Kidney tubule cell (primary cell): ENCODE measurements around the gene ELAC2.

Source experiments
- DNase-seq: peaks from one replicate; pipeline ENCODE4 v3.0.0-alpha.2; 2018; ENCODE audit warnings: low spot score

The ELAC2 gene

GRCh38 chr17:13016881-13017654 is 759 bp downstream of the ELAC2 start:
- DNase-seq, result peak; percentile 35

GRCh38 chr17:13014801-13015200 is 3.0 kb downstream of the ELAC2 start:
- DNase-seq, result no peak

GRCh38 chr17:13010959-13011358 is 6.9 kb downstream of the ELAC2 start:
- DNase-seq, result no peak

- no peak for DNase-seq
Measured at GRCh38 chr17:13008461-13008860, 9.4 kb downstream of the ELAC2 start.

- no peak for DNase-seq
Measured at GRCh38 chr17:13005530-13005929, 12.3 kb downstream of the ELAC2 start.

GRCh38 chr17:13004336-13004735 is 13.5 kb downstream of the ELAC2 start:
- DNase-seq, result no peak

- no peak for DNase-seq
Measured at GRCh38 chr17:13003927-13004326, 13.9 kb downstream of the ELAC2 start.

- no peak for DNase-seq
Measured at GRCh38 chr17:13003454-13003851, 14.4 kb downstream of the ELAC2 start.

- DNase-seq, result peak; percentile 67
Measured at GRCh38 chr17:13002761-13003453, 14.9 kb downstream of the ELAC2 start.

GRCh38 chr17:13001991-13002615 is 15.7 kb downstream of the ELAC2 start:
- no peak for DNase-seq

- DNase-seq, result no peak
Measured at GRCh38 chr17:13000561-13000960, 17.3 kb downstream of the ELAC2 start.

- DNase-seq, result no peak
Measured at GRCh38 chr17:12998874-12999273, 19.0 kb downstream of the ELAC2 start.

- no peak for DNase-seq
Measured at GRCh38 chr17:12998461-12998860, 19.4 kb downstream of the ELAC2 start.

- no peak for DNase-seq
Measured at GRCh38 chr17:12996941-12997340, 20.9 kb downstream of the ELAC2 start.

- DNase-seq, result no peak
Measured at GRCh38 chr17:12996357-12996756, 21.5 kb downstream of the ELAC2 start.

GRCh38 chr17:12995896-12996295 is 21.9 kb downstream of the ELAC2 start:
- DNase-seq, result no peak

- DNase-seq, result no peak
Measured at GRCh38 chr17:12995106-12995895, 22.5 kb downstream of the ELAC2 start.

- no peak for DNase-seq
Measured at GRCh38 chr17:12994341-12995074, 23.3 kb downstream of the ELAC2 start.

GRCh38 chr17:12993631-12994030 is 24.2 kb downstream of the ELAC2 start:
- DNase-seq, result no peak

GRCh38 chr17:12992676-12993075 is 25.2 kb downstream of the ELAC2 start:
- no peak for DNase-seq

GRCh38 chr17:12990926-12991325 is 26.9 kb downstream of the ELAC2 start:
- no peak for DNase-seq
